Erythroblast (primary cell): Measurements from ENCODE around the gene FNDC11.

ENCODE experiments used
- GATA1 ChIP-seq: IDR thresholded peaks from 2 replicates; pipeline ENCODE4 v1.6.1; 2011; ENCODE audit warnings: low read depth, mild to moderate bottlenecking, control low read depth, low read length, moderate library complexity
- POLR2A ChIP-seq: IDR thresholded peaks from 2 replicates; pipeline ENCODE4 v1.6.1; 2011; ENCODE audit warnings: mild to moderate bottlenecking, low read length

GRCh38 chr20:63560333-63560805 is 6.4 kb downstream of the FNDC11 start:
- no peak for TF ChIP-seq POLR2A
- no peak for TF ChIP-seq GATA1
